SK-N-DZ (cell line): ENCODE results near the gene GCDH.
"Not testable (repeated sequence)": the region's sequence is repeated elsewhere in the genome, so short reads cannot be mapped to it uniquely, and the experiment has no call there.

Experiments used
- DNase-seq: peaks from one replicate; pipeline ENCODE4 v3.0.0-alpha.2; 2015; ENCODE audit warnings: low spot score

GCDH gene

GRCh38 chr19:12899891-12900518, 9.0 kb downstream of the GCDH start:
- DNase-seq, result no peak

DNA sequence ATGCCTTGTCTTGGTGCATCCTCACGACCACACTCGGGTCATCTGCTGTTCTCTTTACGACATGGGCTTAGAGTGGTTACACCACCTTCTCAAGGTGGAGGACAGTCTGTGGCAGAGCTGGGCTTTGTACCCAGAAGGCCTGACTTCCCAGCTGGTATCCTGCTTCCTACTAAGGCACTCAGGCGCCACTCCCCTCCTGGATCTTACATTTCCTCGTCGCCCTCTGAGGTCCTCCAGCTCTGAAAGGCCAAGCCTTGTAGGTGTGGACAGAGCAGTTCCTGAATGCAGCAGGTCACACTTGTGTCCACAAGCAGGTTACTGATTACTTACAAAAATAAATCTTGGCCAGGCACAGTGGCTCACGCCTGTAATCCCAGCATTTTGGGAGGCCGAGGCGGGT, 16.2 kb downstream of the GCDH start:
- DNase-seq, result no peak

- no peak for DNase-seq
Measured at GRCh38 chr19:12912571-12912970, 21.6 kb downstream of the GCDH start.

- DNase-seq, result peak; percentile 41
Measured at GRCh38 chr19:12913011-12913561, 22.1 kb downstream of the GCDH start.

DNA sequence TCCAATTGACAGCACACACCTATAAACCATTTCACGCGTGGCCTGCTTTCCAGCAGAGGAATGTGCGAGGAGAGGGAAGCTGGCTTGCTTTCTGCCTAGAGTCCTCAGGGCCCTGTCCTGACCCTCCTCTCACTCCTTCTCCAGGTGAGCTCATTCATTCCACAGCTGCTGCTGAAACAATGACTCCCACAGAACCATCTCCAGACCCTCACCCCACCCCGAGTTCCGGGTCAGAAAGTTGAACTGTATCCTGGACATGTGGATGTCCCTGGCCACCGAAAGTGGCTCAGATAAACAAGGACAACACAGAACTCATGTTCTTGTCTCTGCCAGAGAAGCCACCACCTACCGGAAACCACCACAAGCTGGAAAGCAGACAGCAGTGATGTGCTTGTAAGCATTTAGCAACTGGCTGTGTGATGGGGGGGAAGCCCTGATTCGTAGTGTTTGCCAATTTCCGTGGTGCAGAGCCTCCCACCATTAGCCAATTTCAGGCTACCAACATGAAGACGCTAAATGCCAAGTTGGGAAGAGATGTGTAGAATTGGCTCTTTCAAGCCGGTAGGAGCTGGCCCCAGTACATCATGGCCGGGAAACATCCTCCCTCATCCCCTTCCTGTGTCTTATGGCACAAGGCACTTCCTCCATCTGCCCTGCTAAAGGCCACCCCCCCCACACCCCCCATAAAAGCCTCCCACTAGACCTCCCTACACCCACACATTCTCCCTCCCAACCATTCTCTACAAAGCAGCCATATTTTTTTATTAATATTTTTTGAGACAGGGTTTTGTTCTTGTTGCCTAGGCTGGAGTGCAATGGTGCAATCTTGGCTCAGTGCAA, 23.1 kb downstream of the GCDH start:
- DNase-seq, result no peak

- DNase-seq, result not testable (repeated sequence)
Measured at GRCh38 chr19:12915860-12916259, 24.9 kb downstream of the GCDH start.

DNA sequence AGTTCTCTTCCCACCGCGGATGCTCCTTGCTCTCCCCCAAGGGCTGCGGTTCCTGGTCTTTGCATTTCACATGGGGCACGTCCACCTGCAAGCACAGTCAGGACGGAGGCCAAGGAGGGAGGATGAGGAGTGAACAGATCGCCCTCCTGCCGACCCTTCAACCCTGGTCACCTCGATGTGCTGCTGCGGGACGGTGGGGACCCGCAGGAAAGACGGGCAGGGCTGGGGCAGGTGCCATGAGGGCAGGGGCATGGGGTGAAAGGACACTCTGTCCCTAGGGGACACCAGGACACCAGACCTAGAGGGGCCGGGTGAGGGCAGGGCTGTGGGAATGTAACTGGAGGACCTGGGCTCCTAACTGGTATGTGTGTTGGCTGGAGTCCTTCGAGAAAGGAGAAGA, 27.3 kb downstream of the GCDH start:
- no peak for DNase-seq

- DNase-seq, result no peak
Measured at GRCh38 chr19:12921047-12921446, 30.1 kb downstream of the GCDH start.

- DNase-seq, result no peak
Measured at GRCh38 chr19:12922959-12923358, 32.0 kb downstream of the GCDH start.

DNA sequence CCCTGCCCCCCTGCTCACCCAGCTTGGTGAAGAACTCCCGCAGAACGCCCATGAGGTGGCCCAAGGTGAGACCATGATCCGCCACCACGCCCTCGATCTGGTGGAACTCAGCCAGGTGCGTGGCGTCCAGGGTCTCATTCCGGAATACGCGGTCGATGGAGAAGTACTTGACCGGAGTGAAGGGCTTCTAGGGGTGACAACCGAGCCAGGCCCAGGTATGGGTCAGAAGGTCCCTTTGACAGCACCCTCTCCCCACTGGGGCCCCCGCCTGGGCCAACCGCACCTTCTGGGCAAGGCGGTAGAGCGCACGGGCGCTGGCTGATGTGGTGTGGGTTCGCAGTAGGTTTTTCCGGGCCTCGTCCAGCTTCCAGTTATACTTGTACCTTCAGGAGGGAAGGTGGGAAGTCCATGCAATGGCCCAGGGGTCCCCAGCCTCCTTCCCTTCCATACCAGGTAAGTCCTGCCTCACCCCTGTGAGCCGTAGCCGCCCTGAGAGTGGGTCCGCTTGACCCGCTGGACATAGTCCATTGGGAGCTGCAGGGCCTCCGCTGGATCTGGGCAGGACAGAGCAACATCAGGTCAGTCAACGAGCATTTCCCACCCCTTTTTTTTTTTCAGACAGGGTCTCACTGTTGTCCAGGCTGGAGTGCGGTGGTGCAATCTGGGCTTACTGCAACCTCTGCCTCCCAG, 33.8 kb downstream of the GCDH start:
- no peak for DNase-seq

DNA sequence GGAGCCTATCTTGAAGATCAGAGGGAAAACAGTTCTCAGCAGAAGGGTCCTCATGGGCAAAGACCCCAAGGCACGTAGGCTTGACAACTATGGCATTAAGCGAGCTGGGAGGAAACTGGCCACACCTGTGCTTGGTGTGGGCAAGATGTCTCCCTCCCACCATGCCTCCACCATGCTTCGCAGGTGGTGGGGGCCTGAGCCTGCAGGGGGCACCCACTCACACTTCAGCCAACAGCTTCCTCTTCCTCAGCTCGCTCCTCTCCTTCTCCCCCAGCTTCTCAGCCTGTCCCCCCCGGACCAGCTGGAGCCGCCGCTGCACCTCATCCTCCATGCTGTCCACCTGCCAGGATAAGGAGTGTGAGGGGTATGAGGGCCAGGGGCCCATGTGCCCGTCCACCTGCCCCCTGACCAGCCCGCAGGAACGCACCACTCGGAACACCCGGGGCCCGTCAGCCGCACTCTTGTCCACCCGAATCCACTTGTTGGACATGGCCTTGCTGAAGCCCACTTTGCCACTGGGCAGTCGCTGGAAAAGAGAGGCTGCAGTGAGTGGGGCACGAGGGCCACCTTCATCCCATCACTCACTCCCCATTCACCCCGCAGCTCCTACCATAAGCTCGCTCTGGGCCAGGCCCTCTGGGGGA, 39.2 kb downstream of the GCDH start:
- DNase-seq, result no peak

DNA sequence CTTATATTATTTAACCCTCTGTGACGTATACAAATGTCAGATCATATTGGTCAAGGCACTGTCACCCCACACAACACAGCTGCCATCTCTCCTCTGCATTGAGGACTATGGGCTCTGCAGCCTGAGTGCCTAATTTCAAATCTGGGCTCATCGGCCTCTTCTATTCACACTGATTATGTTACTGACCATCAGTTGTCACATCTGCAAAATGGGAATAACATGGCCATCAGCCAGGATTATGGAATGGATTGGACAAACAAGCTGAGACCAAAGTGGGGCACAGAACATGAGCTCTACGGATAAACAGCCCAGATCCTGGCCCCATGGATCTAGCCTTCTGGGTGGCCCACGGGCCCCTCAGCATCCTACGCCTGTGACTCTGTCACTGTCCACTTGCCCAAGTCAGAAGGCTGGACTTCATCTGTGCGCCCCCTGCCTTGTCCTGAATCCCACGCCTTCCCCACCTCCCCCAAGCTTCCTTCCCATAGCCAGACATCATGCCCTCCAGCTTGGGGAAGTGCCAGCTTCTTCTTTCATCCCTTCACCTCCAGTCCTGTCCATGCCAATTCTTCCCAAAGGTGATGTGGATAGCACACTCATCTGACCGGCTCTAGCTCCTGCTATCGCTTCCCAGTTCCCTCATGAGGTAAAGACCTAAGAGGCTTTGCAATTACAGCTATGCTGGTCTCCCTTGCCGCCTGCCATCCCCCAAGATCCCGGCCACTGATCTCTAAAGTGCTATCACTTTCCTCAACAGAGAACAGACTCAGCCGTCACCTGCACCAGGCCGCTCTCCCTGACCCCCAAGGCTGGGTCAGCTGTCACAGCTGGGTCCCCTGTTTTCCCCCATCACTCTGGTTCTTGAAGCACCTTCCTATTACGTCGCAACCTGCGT, 41.7 kb downstream of the GCDH start:
- no peak for DNase-seq

- peak; percentile 88 for DNase-seq
Measured at GRCh38 chr19:12933287-12934072, 42.5 kb downstream of the GCDH start, which contains the start of gene FARSA. TSS of gene FARSA (minus strand) at chr19:12933711. CDS start at chr19:12933696, 15 bp downstream.

DNA sequence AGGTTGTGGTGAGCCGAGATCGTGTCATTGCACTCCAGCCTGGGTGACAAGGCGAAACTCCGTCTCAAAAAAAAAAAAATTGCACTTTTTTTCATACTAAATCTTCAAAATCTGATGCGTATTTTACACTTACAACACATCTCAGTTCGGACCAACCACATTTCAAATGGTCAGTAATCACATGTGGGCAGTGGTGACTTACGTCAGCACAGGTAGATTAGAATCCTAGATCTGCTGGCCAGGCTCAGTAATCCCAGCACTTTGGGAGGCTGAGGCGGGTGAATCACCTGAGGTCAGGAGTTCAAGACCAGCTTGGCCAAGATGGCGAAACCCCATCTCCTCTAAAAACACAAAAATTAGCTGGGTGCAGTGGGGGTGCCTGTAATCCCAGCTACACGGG, 44.1 kb downstream of the GCDH start:
- no peak for DNase-seq

DNA sequence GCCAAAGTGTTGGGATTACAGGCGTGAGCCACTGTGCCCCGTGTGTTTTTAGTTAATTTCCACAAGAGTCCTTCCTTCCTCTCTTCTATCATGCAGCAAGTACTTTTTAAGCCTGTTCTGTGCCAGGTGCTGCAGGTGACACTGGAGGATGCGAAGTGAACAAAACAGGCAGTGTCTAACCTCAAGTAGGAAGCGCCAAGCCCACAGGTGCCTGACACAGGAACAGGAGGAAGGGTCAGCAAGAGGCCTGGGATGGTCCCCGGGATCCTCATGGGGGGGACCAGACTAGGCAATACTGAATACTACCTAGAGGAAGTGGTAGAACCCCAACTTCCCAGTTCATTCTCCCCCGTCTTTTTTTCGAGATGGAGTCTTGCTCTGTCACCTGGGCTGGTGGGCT, 45.6 kb downstream of the GCDH start:
- DNase-seq, result no peak

GRCh38 chr19:12937093-12937926, 46.4 kb downstream of the GCDH start:
- DNase-seq, result peak; percentile 42

DNA sequence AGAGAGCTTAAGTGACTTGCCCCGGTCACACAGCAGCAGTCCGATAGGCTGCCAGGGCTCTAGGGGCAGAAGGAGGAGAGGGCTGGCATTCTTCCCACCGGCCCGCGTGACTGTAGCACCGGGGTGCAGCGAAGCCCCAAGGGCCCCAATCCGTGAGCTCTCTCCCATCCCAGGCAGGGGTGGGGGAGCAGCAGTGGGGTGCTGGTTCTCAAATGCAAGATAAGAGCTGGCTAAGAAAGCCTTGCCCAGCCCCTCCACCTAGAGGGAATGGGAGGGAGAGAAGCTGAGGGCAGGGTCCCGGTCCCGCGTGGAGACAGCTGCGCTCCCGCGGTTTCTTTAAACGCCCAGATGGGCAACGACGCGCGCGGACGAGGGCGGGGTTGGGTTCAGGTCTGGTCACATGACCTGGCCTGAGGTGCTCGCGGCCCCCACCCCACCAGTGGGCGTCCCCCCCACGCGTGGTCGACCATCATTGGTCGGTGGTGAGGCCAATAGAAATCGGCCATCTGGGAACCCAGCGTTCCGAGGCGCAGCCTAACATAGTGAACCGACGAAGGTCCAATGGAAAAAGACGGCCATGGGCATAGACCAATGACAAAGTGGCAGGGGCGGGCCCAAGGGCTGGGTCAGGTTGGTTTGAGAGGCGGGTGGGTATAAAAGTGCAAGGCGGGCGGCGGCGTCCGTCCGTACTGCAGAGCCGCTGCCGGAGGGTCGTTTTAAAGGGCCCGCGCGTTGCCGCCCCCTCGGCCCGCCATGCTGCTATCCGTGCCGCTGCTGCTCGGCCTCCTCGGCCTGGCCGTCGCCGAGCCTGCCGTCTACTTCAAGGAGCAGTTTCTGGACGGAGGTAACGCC, 47.2 kb downstream of the GCDH start, which contains the start of gene CALR:
Gene CALR, plus strand, starts transcription at position 683 of the 852 bp plus-strand sequence. Its CDS starts 71 bp downstream, at position 754.
- DNase-seq, result peak; percentile 99
